OCI-LY3 (cell line): Measurements from ENCODE around the gene COX8A.

Source experiments
- H2AFZ ChIP-seq: fragments of 200-600, 300-600 bp; shearing (Covaris generic); 2 replicates; pipeline ENCODE4 v1.6.0; 2014; ENCODE audit warnings: antibody characterized with exemption, low read depth, low read length
- H3K27ac ChIP-seq: fragments of 200-600, 300-600 bp; sonication (generic); 2 replicates; pipeline ENCODE4 v1.5.1; 2014; ENCODE audit warnings: mild to moderate bottlenecking, low read length, moderate library complexity, mixed read lengths
- H3K27me3 ChIP-seq: fragments of 200-600, 300-600 bp; sonication (generic); 2 replicates; pipeline ENCODE4 v1.6.1; 2014; ENCODE audit warnings: low read depth, low read length, mixed read lengths
- H3K36me3 ChIP-seq: fragments of 200-600, 300-600 bp; sonication (generic); replicated peaks from 2 replicates; pipeline ENCODE3; 2014; ENCODE audit warnings: low read depth, low read length, mixed read lengths
- H3K4me1 ChIP-seq: fragments of 300-600, 200-600 bp; sonication (generic); 2 replicates; pipeline ENCODE4 v1.6.1; 2014; ENCODE audit warnings: low read length, mixed read lengths
- H3K4me2 ChIP-seq: fragments of 200-600, 300-600 bp; sonication (generic); 2 replicates; pipeline ENCODE4 v1.6.1; 2014; ENCODE audit warnings: low read length, mixed read lengths
- H3K4me3 ChIP-seq: fragments of 300-600, 200-600 bp; sonication (generic); 2 replicates; pipeline ENCODE4 v1.5.1; 2014; ENCODE audit warnings: antibody characterized with exemption, mild to moderate bottlenecking, low read length, moderate library complexity
- H3K79me2 ChIP-seq: fragments of 300-600, 200-600 bp; shearing (Covaris generic); 2 replicates; pipeline ENCODE4 v1.6.1; 2014; ENCODE audit warnings: mild to moderate bottlenecking, low read length, mixed read lengths
- H3K9ac ChIP-seq: fragments of 300-600, 200-600 bp; shearing (Covaris generic); 2 replicates; pipeline ENCODE4 v1.6.0; 2014; ENCODE audit warnings: mild to moderate bottlenecking, low read length, moderate library complexity
- H3K9me3 ChIP-seq: fragments of 200-600, 300-600 bp; shearing (Covaris generic); 2 replicates; pipeline ENCODE4 v1.6.1; 2014; ENCODE audit warnings: low read length, mixed read lengths; ENCODE audit not compliant: insufficient read depth
- H4K20me1 ChIP-seq: fragments of 200-600, 300-600 bp; sonication (generic); 2 replicates; pipeline ENCODE4 v1.6.1; 2016; ENCODE audit warnings: low read length, mixed read lengths; ENCODE audit not compliant: insufficient read depth
- CTCF ChIP-seq: fragments of 200-600, 300-600 bp; sonication (generic); IDR thresholded peaks from 2 replicates; pipeline ENCODE4 v1.5.1; 2014; ENCODE audit warnings: antibody characterized with exemption, low read length, low read depth
- EZH2phosphoT487 ChIP-seq: fragments of 200-600 bp; shearing (Covaris generic); IDR thresholded peaks from 2 replicates; pipeline ENCODE4 v1.6.1; 2018; ENCODE audit warnings: antibody characterized with exemption, mixed run types, low read depth

Gene COX8A

GRCh38 chr11:63974259-63975143, at the start of gene COX8A:
TSS of gene COX8A (plus strand) at chr11:63974620. CDS start at chr11:63974681, 61 bp downstream.
- Histone ChIP-seq H4K20me1 (no peaks in the 10 kb centered on the region), H3K9me3 (no peaks in the 10 kb centered on the region), H3K4me1 (peaks cover 13% of the 10 kb centered on the region), H3K4me2 (peak within 1 kb of the TSS; percentile 38), H3K27ac (peak within 1 kb of the TSS; percentile 66), H3K9ac (peak within 1 kb of the TSS; percentile 89), H3K27me3 (no peaks in the 10 kb centered on the region), H3K4me3 (peak within 1 kb of the TSS; percentile 82), H2AFZ (peak within 1 kb of the TSS; percentile 25; the same call in 1 of the 2 replicates), H3K79me2 (peaks cover 49% of the 10 kb centered on the region), H3K36me3 (peaks cover 18% of the 10 kb centered on the region)
- TF ChIP-seq EZH2phosphoT487 = no peak
- TF ChIP-seq CTCF = no peak

- Histone ChIP-seq H3K9ac (no peak overlapping the region), H3K9me3 (no peaks in the 10 kb centered on the region), H3K27me3 (peaks cover 26% of the 10 kb centered on the region), H2AFZ (no peak overlapping the region), H3K27ac (no peak overlapping the region), H4K20me1 (no peaks in the 10 kb centered on the region), H3K79me2 (no peaks in the 10 kb centered on the region), H3K4me2 (no peak overlapping the region), H3K4me1 (no peaks in the 10 kb centered on the region), H3K36me3 (no peaks in the 10 kb centered on the region), H3K4me3 (no peak overlapping the region)
- TF ChIP-seq CTCF = no peak
- TF ChIP-seq EZH2phosphoT487 = no peak
These were observed 44.8 kb upstream of the COX8A start for GRCh38 chr11:63929616-63930015.

GRCh38 chr11:63931045-63931444, 43.4 kb upstream of the COX8A start:
- H3K4me1 ChIP-seq = no peaks in the 10 kb centered on the region
- H3K27ac ChIP-seq = no peak overlapping the region
- no peak overlapping the region for H3K4me2 ChIP-seq
- no peak for TF ChIP-seq EZH2phosphoT487
- TF ChIP-seq CTCF = no peak
- H3K4me3 ChIP-seq = no peak overlapping the region
- H3K36me3 ChIP-seq = no peaks in the 10 kb centered on the region
- peaks cover 26% of the 10 kb centered on the region for H3K27me3 ChIP-seq
- no peaks in the 10 kb centered on the region for H3K79me2 ChIP-seq
- H3K9ac ChIP-seq = no peak overlapping the region
- no peaks in the 10 kb centered on the region for H4K20me1 ChIP-seq
- no peaks in the 10 kb centered on the region for H3K9me3 ChIP-seq
- H2AFZ ChIP-seq = no peak overlapping the region

GRCh38 chr11:63931876-63932275, 42.5 kb upstream of the COX8A start:
- Histone ChIP-seq H3K27me3 (peaks cover 25% of the 10 kb centered on the region), H3K9ac (no peak overlapping the region), H2AFZ (no peak overlapping the region), H3K4me1 (no peaks in the 10 kb centered on the region), H3K36me3 (no peaks in the 10 kb centered on the region), H3K4me2 (no peak overlapping the region), H4K20me1 (no peaks in the 10 kb centered on the region), H3K79me2 (no peaks in the 10 kb centered on the region), H3K9me3 (no peaks in the 10 kb centered on the region), H3K27ac (no peak overlapping the region), H3K4me3 (no peak overlapping the region)
- TF ChIP-seq CTCF (no peak), EZH2phosphoT487 (no peak)
